ENCODE data around the gene CCDC91.

Gene CCDC91

DNA sequence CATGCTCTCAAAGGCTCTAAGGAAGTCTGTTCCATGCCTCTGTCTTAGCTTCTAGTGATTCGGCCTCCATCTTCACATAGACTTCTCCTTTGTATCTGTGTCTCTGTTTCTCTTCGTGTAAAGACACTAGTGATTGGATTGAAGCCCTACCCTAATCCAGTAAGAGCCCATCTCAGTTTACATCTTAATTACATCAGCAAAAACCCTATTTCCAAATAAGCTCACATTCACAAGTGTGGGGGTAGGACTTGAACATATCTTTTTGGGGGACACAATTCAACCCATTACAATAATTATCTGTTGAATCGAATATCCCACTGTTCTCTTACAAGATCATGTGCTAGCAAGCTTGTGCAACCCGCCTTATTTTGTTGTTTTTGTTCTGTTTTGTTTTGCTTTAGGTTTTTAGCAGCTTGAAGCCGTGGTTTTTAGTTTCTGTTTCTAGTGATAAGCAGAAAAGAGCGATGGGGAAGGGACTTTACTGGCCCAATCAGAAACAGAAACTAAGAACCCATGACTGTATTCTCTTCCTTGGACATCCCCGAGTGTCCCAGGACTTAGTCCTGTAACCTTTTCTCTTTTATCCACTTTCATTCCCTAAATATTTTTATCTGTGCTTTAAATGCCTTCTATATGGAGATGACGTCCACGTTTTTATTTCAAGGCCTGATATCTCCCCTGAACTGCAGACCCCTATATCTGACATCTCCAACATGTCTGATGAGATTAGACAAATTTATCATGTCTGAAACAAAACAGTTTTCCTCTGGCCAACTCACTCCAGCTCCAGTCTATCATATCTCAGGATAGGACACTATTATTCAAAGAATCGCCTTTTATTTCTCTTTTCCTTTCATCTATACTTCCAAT is 353.0 kb downstream of the CCDC91 start:
- DNase-seq, result peak; percentile 63

DNA sequence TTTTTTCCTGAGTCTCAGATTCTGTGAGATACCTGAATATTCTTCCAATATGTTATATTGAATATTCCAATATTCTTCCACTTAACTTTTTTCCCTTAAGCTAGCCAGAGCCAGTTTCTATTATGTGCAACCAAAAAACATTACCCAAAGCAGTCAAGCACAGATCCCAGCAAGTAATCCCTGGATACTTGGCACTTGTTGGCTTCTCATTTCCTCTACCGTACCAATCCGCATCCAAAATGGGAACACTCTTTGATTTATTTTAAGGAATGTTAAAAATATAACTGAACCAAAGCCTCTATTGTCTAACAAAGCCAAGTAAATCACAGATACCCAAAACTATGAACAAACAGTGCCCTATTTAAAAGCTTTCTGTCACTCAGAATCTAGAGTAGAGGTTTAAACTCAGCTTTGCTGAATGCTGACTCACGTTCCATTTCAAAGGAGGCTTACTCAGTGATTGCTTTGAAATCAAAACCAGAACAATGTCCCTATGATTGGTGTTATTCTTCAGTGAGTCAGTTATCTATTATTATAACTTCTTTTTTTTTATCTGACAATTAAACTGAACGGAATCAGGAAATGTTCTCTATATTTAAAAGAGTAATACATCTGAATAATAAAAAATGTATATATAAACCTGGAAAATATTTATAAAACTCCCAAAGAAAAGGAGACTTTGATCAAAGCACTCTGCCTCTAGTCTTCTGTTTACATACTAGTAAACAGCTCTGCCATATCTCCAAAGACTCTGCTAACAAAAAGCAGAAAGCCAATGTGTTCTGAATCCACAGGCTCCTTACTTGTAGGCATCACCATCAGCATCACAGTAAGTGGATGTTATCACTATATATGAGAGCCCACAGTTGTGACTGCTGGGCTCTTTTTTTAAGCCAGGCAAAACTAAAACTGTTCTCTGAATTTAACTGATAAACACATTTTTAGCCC is 360.8 kb downstream of the CCDC91 start:
- DNase-seq, result no peak

DNA sequence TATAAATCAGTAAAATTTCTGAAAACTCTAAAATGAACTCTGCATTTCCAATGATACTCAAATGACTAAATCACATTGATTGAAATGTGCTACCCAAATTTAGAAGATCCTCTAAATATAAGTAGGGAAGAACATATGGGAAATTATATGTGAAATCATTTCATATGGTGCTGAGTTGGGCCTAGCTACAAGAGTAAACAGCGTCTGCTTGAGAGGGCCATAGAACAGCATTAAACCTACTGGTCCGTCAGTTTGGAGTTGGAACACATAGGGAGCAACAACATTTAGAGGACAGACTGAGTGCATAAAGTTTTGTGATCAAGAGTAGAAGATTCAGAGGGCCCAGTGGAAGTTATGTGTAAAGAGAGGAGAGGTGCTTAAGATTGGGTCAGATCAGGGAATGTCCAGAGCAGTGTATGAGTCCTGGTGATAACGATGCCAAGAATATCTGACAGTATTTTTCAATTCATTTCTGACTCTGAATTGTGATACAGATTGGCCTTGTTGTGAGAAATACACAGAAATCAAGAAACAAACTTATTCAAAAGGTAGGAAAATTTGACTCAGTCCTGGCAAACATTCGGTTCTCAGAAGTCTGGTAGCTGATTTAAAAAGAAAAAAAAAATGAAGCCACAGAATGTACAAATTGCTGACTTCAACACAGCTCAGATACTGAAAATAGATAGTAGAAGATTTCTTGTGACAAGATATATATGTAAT is 362.2 kb downstream of the CCDC91 start:
- DNase-seq, result no peak

DNA sequence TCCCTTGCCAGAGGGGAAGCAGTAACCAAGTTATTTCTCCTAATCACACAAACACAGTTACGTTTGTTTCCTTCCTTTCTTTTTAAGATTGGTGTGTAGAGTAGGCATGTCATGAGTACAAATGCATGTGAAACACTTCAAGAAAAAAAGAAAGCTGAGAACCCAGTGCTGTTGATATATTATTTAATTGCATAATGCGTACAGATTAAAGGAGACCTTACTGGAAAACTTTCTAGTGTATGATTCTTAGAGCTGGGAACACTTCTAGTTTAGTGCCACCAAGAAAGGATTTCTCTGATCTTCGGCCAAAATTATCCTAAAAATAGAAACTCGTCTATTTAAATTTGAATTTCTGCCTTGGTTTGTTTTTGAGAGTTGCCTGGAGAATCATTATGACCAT is 365.5 kb downstream of the CCDC91 start:
- DNase-seq, result no peak

DNA sequence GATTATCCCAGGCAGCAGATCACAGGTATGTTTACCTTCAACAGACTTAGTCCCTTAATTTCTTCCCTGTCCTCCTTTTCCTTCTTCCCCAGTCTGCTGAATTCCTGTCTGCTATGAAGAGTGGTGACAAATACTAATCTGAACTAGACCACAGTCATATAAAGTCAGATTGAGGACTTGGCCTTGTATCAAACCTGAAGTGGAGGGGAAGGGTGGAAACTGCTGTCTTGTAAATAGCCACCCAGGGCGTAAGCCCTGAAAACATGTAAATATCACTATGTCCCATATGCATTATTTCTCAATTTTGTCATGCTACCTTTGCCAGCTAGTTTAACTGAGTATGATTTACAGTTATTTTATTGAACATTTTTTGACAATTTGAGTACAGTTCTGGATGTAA is 368.0 kb downstream of the CCDC91 start:
- no peak for DNase-seq

DNA sequence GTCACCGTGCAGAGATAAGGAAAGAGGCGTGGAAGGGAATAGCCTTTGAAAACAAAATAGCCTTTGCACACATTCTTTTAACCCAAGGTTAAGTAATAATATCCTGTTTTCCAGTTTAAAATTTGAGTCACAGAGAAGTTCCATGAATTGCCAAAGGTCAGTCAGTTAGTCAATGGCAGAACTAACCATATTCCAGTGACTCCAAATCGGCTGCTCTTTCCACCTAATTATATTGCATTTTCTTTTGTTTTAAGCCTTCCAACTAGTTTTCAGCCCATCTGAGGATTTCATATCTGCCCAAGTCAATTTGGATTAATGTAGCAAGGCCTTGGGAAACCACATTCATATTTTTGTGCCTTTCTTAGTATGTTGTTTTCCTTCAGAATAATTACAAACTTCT is 373.0 kb downstream of the CCDC91 start:
- no peak for DNase-seq

DNA sequence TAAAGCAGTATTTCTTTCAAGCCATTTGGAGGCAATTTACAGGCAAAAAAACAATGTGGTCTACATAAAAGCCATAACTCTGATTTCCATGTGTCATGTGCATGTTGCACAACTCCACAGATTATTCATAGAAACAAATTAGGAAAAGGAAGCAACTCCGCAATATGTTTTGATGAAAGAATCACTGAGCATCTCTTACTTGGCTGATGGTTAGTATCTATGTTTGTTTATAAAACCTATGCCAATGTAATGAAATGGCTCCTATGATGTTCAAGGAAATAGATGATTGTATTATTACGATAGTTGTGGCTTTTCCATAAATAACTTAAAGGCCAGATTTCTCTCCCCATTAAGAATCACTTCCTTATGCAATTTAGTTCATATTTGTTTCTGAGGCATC is 373.7 kb downstream of the CCDC91 start:
- peak; percentile 70 for DNase-seq

DNA sequence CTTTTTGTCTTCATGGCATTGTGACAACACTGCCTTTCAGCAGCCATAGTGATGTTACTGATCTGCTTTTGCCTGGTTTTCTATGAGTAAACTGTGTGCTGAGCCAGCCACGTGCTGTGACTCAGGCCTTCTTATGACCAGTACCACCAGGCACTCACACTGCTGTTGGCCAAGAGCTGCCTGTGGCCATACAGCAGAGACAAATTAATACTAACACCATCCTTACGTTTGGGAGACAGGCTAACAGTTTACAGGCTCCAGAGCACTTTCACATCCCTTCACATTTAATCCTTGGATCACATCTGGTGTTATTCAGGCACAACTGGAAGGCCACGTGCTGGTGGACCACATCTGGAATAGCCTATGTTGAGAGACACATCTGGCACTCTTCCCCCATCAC is 377.9 kb downstream of the CCDC91 start:
- peak; percentile 85 for DNase-seq

DNA sequence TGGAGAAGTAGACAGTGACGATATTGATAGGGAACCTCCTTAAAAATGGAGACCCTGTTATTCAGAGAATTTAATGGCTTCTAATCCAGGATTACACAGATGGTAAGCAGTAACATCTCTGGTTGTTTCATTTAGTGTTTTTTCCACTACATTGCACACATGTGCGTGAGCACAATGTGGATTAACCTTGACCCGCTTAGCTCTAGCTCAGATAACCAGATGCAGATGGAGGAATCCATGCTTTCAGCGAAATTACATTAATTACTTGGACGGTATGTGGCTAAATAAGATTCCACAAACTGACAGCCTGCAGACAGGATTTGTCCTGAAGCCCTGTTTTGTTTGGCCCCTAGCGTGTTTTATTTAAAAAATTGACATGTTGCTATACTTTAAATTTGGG is 378.4 kb downstream of the CCDC91 start:
- no peak for DNase-seq

DNA sequence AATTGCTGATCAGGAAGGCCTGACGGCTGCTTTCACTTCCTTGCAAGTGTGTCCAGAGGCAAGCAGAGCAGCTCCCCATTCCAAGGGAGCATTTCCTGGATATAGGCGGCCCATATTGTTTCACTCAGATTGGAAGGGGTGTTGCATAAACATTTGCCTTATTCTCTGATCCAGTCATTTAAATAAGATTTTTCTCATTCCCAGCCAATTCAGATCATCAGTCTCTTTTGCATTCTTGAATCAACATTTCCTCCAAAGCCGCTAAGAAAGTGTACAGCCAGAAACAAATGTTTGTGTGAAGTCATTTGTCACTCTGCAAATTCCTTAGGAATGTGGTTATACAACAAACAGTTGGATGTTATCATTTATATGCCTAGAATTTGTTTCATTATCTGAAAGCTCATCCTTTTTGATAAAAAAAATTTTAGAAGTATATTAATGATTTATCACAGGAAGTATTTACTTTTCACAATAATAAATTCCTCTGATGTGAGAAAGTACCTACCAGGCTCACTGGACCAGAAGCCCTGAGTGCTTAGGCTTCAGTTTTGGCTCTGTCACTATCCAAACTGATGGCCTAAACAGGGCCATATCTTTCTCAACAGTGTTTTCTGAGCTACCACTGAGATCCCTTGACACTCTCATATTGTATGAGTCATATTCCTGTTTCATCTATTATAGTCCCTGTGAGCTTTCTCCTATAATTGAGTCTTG is 379.6 kb downstream of the CCDC91 start:
- peak; percentile 6 for DNase-seq

DNA sequence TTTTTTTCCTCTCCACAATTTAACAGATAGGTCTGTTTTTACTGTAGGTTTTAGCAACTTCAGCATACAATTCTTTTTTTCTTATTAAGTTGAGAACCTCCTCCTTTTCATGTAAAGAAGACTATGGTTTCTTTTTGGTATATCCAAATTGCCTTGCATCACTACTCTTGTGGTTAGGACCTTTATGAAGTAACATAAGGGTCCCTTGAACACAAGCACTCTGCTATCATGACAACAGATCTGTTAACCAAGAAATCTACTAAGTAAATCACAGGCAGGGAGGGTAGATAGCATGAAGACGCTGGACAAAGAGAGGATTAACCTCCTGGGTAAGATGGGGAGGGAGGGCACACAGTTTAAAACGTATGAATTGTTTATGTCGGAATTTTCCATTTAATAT is 380.6 kb downstream of the CCDC91 start:
- DNase-seq, result peak; percentile 46

DNA sequence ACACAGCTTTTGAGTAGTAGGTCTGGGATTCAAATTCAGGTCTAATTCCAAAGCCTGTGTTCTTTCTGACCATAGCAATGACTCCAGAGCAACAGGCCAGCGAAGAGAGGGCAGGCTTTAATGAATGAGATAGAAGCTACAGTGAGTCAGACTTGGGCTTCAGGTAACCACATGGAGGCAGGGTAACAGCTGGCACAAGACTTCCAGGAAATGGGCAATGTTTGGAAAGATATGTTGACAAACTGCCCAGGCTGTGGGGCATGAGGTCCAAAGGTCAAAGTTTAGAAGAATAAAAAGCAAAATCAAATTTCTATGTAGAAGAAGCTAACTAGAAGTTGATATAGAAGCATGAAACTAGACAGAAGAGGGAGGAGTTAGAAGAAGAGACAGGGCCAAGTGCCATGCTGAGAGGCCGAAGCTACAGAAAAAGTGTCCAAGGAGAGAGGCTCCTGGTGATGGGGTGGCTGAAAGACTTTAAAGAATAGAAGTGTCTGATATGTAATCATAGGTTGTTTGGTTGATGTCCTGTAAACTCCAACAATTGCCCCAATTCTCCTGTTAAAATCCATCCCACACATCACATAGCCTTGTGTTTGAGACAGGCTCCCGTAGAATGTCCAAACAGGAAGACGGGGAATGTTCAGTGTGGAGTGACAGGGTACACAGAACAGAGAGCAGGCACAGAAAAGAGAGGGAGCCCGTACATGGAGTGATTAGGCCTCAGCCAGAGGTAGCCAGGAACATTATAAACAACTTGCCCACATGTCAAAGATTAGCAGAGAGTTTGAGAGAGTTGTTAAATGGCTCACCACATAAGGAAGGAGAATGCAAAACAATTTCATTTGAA is 384.7 kb downstream of the CCDC91 start:
- no peak for DNase-seq

DNA sequence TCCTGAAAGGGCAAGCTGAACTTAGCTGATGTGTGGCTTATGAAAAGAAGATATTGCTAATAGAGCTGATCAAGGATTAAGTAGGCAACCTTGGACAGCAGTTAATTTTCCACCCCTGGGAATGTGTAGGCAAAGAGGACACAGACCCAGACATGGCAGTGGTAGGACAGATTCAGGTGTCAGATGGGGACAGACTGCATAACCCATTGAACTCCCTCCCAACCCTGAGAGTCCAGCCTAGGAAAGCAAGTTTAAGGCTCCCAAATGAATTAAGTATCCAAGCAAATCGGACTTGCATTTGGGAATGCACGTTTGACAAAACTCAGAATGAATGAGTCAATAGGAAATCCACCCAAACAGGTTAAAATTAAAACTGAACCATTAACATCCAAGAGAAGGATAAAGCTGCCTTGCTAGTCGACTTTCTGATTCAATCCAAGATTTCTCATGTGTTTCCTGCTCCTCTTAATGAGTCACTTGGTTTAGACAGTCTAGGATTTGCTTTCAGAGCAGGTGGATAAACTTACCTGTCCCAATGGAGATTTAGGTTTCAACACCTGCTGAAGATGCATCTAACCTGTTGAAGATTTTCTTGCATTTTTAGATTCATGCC is 385.4 kb downstream of the CCDC91 start:
- DNase-seq, result no peak

DNA sequence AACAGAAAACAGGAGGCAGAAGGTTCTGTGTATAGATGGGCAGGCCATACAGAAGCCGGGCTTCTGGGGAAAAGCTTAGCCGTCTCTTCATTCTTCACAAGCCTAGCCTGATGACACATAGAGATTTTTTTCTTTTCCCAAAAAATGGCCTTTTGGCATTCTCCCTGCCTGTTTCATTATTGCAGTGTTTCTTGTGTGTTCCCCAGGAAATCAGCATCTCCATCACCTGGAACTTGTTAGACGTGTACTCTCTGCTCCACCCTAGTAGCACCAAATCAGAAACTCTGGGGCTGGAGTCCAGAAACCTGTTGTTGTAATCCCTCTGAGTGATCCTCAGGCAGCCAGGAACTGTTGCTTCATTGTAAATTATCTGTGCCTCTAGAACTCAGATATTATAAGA is 388.1 kb downstream of the CCDC91 start:
- DNase-seq, result no peak

DNA sequence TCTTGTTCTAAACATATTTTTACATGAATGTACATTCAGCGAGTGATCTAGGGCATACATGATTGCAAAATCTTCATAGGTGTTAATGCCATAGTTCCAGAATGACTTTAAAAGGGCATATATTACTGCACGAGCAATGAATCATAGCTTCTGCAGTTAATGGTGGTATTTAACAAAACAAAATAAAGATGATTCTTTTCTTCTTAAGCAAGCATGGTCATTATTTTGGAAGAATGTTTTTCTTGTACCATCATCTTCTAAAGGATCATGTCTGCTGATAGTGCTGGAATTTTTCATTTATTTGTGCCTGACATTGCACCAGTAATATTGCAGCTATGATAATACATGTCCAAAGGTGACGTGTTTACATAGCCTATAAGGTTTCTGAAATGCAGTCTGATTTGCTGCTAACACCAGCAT is 388.6 kb downstream of the CCDC91 start:
- no peak for DNase-seq

DNA sequence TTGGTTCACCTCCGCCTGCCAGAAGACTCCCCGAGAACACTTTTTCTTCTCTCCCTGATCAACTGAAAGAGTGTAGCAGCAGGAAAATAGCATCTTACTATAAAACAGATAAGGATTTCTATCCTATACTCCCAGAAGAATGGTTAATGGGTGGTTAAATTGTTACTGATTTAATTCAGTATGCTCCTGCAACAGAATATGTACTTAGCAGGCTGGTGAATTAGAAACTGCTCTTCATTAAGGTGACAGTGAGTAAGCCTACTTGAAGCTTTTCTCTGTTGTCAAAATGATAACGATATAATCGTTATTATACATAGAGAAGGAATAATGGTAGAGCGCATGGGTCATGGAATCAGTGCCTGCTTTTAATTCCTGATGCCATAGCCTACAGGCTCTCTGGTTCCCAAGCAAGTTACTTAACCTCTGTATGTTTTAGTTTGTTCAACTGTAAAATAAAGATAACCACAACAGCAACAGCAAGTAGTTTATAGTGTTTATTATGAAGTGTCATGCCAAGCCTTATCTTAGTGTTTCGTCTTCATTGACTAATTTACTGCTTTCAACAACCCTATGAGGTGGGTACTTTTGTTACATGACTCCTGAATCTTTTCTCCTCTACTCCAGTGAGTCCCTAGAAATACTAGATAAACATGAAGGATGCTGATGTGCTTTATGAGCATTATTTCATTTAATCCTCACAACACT is 392.6 kb downstream of the CCDC91 start:
- no peak for DNase-seq

DNA sequence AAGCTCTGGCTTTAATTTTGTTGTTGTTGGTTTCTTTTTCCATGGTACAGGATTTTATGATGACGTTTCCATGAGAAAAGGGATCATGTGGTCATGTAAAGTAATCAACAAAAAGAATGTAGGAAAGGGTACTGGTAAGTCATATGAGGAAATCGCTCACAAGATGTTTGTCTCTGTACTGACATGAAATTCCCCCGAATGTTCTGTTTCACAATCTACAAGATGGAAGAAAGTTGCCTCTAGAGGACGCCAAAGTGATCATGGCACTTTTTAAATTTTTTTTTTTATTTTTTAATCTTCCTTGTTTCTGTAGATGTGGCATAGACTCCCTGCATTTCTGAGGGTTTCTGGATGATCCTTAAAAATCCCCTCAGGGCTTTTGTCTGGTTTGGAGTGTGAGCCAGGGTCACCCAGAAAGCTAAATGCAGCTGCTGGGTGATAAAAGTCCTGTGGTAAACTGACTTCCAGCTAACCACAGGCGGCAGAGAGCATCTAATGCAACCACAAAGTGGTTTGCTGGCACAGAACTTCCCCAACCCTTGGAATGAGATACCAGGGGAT is 393.5 kb downstream of the CCDC91 start:
- DNase-seq, result peak; percentile 96

DNA sequence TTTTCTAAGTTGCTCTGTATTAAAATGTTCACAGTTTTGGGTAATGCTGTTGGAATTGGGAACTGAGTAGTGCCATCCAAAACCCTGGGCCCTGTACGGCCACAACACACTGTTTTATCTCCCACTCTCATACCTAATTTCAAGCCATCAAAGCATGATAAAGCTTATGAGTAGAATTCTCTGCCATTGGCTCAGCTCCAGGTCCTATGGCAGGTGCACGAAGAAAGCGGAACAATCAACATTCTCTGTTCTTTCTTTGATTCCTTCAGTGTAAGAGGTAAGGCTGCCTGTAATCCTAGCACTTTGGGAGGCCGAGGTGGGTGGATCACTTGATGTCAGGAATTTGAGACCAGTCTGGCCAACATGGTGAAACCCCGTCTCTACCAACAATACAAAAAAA is 394.9 kb downstream of the CCDC91 start:
- no peak for DNase-seq

DNA sequence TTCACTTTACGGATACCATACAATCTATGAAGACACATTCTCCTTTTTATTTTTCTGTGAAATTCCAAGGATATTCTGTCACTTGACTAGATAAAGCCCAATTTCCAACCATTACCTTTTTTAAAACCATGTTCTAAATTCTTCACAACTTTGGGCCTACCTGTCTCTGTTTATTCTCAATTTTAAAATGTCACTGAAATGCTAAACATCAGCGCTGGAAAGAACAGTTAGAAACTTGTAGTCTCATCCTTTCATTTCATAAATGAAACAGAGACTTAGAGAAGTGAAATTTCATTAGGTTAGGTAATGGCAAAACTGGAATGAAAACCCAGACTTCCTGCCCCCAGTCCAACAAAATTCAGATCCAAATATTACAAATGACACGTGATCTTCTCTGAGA is 396.2 kb downstream of the CCDC91 start:
- DNase-seq, result peak; percentile 64

DNA sequence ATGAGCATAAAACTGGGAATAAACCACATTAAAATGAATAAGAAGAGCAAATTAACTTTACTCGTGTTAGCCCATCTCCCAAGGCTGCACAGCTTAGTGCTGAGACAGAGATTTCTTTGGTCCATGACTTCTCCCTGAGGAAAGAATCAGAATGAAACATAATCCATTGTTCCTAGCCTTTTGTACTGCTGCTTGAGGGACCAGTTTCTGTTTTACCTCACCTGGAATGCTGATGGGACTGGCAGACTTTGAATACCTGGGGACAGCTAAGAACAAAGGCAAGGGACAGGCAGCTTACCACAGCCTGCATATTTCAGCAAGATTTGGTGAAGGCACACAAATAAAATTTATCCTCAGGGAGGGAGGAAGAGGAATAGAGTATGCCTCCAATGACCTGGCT is 401.6 kb downstream of the CCDC91 start:
- no peak for DNase-seq
